Hematopoietic multipotent progenitor cell treated with erythropoietin and hydrocortisone succinate and interleukin-3 and kit ligand, for 4 days (in vitro differentiated cells): ENCODE results near the gene GJC1.
A peak's percentile ranks its signal among the peaks of the same experiment; 100 is the strongest.

Source experiments
- DNase-seq: peaks from one replicate; pipeline ENCODE4 v3.0.0-alpha.2; 2015

The GJC1 gene

DNA sequence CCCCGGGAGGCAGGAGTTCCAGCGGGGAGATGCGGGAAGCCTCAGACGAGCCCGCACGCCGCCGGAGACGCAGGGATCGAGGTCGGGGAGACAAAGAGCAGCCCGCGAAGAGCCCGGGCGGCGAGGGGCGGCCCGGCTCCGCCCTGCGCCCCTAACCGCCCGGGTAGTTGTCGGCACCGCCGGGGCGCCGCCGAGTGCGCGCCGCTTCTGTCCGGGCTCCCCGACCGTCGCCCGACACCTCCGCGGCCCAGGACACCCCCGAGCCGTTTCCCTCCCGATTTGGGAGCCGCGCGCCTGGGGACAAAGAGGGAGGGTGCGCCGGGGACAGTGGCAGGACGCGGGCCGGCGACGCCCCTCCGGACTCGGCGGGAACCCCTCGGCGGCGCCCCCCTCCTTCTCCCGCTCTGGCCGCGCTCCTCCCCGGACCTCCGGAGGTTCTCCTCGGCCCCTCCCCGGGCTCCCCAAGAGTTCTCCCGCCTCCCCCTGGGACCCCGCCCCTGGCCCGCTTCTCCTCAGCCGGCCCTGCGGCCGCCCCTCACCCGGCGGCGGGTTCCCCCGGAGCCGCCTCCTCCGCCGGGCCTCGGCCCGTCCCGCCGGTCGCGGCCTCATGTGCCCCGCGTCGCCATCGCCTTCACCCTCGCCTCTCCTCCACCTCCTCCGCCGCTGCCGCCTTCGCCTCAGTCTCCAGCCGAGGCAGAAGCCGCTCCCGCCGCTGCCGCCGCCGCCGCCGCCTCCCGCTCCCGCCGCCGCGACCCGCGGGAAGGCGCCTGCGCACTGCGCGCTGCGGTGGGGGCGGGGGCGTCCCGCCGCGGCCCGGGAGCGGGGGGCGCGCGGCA, at the start of gene GJC1:
Gene GJC1, minus strand, starts transcription at position 765 of the 836 bp plus-strand sequence. CDS start 24,470 bp downstream, outside the sequence.
- peak; percentile 30 for DNase-seq

- DNase-seq, result no peak
Measured at GRCh38 chr17:44879376-44879775, 49.3 kb upstream of the GJC1 start.

DNA sequence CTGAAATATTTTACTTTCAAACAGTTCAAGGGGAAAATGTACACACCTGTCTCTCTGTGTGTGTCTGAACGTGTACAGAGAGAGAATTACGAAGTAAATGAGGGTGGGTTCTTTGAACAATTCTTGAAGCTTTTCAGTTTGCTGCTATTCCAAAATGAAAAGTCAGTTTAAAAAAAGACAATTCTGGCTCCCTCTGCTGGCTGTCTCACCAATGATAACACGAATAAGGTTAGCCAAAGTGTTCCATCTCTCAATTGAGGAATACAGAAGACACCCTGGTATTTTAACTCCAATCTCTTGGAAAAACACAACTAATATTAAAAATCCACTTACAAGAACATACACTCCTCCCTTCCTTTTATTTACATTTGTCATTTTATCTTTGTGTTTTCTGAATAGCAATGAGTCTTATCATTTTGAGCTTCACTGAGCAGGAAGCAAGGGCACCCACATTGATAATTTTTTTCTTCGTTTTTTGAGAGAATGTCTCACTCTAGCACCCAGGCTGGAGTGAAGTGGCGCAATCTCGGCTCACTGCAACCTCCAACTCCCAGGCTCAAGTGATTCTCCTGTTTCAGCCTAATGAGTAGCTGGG, 48.6 kb upstream of the GJC1 start:
- DNase-seq, result peak; percentile 67

GRCh38 chr17:44877121-44877520, 47.0 kb upstream of the GJC1 start:
- no peak for DNase-seq

DNA sequence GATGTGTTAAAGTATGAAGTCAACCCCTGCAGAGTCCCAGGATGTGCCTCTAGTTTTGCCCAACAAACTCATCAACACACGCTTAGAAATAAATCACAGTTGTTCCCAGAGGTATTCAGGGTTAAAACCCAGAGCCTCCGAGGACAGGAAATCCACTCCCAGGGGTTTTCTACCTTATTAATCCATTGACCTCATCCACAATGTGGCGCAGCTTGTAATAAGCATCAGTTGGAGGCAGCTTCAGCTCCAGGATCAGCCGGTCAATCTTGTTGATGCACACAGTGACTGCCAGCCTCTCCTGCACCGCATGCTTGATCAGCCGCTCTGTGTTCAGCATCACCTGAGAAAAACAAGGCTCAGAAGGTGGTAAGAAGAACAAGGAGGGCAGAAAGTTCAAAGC, 45.7 kb upstream of the GJC1 start:
- no peak for DNase-seq

- no peak for DNase-seq
Measured at GRCh38 chr17:44872131-44872768, 42.2 kb upstream of the GJC1 start.

DNA sequence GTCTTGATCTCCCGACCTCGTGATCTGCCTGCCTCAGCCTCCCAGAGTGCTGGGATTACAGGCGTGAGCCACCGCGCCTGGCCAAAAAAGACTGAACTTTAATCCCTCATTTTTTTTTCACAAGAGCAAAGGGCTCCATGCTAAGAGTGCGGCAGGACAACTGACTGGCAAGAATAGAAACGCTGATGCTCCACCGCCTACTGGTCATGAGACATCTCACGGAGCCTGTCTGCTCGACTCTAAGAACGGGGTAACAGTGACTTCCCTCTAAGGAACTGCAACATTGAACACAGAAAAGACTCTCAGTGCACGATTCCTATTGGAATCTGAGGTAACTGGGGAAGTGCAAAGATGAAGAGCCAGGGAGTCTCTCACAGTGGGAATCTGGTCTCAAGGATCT, 41.5 kb upstream of the GJC1 start:
- no peak for DNase-seq

DNA sequence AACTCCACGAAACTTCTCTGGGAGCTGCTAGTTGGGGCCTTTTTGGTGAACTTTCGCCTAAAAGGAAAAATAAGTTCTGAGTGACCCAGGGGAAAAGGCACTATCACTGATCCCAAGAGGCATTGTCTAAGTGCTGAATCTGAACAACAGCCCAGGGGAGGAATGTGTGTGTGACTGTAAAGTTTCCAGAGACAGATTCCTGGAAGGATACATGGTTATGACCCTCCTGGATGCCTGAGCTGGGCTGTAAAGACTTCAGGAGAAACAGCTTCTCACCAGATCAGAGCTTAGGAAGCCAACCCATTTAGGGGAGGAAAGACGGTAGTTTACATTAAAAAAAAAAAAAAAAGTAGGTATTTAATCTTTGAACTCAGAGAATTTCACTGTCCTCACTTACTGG, 37.8 kb upstream of the GJC1 start:
- DNase-seq, result no peak

GRCh38 chr17:44865931-44866330, 35.8 kb upstream of the GJC1 start:
- no peak for DNase-seq

GRCh38 chr17:44865231-44865660, 35.2 kb upstream of the GJC1 start:
- peak; percentile 87 for DNase-seq

DNA sequence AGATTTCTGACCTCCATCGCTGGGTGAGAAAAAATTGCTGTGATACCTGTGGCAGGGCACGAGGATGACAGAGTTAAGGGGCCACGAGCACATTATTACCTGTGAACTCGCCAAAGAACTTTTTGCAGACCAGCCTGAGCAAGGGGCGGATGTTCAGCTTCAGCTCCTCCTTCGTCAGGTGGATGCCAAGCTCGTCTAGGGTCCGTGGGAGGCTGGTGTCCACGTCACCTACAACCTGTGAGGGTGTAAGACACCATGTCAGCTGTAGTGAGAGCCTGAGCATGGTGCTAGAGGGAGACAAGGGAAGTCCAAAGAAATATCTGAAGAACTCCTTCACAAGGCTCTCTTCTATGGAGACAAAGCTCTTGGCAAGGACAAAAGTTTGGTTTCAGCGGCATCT, 34.7 kb upstream of the GJC1 start:
- no peak for DNase-seq

DNA sequence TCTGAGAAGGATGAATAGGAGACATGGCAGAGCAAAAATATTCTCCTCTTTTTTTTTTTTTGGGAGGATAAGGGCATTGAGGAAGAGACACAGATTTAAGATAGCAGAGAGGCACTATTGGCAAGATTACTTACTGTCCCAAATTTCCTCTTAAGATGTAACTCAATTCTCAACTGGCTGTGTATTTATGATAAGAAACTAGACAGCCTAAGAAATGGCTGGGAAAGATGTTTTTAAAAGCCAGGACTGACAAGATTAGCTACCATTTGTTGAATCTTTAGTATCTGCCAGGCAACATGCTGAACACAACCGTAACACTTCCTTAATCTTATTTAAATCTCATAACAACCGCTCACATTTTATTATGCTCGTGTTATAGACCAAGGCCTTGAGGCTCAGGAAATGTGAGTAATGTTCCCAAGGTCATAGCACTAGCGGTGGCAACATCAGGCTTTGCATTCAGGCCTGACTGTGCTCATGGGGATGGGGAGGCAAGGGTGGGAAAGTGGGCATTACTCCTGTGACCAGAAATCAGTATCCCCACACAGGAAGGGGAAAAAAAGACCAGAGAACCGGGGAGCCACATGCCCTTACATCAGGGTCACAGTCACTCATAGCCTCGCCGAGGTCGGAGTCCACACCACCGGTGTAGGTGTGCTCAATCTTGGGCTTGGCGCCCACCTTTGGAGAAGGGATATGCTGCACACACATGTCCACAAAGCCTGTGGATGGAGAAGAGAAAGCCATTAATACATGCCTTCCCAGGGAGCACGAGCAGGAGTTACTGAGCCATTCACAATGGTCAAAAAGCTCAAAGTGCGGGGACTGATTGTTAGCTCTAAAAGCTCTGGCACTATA, 33.2 kb upstream of the GJC1 start:
- DNase-seq, result no peak

- DNase-seq, result no peak
Measured at GRCh38 chr17:44862278-44862914, 32.3 kb upstream of the GJC1 start.

DNA sequence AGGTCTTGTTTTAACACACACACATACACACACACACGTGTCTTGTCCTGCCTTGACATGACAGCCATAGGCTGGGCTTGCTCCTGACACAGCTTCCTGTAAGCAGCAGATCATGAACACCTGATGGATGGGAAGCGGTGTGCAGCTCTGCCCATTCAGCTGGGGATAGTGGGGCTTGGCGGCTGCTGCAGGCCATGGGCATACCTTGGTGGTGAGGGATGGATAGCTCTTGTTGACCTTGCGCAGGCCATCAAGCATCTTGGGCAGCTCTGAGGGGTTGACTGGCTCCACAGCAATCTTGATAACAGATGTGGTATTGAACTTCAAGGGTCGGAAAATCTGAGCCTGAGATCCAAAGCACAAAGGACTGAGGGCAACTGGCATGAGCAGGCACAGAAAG, 29.6 kb upstream of the GJC1 start:
- DNase-seq, result no peak

DNA sequence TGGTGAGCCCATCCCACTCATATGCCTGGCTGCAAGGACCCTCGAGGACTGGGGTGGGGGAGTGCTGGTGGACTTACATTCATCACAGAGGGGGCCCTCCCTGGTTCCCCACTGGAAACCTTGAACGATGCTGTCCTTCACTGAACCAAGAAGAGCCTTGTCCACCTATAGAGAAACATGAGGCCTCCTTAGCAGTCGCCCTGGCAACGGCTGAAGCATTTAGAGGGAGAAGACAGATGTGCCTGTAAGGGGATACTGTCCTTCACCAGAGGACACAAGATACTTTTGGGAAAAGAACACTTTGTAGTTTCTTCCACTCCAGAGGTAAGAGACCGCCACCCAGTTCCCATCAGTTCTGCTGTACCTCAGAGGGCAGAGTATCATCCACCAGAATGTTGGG, 24.1 kb upstream of the GJC1 start:
- DNase-seq, result no peak

DNA sequence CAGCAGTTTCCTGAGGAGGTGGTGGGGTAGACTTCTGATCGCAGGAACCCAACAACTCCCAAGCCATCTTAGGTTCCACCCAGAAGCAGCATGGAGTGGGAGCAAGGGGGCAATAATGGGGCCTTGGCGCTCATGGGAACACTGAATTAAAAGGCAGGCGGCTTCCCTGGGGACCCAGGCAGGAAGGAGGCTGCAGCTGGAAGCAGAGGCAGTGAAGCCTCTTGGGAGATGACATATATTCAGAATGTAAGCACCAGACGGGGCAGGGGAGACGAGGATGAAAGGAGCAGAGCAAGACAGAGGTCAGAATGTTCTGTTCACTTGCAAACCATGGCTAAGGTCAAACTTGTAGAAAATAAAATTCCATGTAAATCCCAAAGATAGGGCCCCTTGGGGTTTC, 20.5 kb upstream of the GJC1 start:
- no peak for DNase-seq

DNA sequence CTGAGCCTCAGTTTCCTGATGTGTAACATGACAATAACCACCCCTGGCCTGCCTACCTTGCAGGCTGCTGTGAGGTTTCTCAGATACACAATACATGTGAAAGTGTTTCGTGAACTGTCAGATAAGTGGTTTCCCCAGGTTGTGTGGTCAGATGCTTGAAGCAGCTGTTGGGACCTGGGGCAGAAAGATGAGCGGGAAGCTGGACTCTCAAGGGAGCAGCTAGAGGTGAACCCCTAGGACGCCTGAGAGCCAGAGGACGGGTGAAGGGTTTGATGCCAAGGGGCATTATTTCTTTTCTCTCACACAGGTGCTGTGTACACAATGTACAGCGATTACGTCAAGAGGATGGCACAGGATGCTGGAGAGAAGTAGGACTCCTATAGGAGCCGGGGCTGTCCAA, 19.9 kb upstream of the GJC1 start:
- DNase-seq, result no peak

DNA sequence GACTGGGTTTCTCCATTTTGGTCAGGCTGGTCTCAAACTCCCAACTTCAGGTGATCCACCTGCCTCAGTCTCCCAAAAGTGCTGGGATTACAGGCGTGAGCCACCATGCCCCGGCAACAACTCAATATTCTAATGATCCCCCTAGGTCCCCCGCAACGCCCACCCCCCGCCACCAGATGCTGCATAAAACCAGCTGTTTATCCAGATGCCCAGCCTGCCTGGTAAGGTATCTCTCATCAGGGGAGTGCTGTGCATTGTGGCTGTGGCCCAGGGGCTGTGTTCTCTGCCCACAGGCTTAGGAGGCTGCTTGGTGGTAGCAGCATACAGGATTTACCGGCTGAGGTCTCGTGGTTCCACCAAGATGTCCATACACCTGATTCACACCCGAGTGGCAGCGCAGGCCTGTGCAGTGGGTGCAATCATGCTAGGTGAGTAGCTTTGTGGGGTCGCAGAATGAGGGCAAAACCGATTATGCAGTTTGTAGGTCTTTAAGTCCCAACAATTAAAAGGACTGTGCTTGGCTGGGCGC, 18.9 kb upstream of the GJC1 start:
- DNase-seq, result no peak

GRCh38 chr17:44848257-44848795, 18.2 kb upstream of the GJC1 start:
- DNase-seq, result no peak

- DNase-seq, result no peak
Measured at GRCh38 chr17:44847586-44847985, 17.5 kb upstream of the GJC1 start, which contains the start of gene HIGD1B. Gene HIGD1B, plus strand, starts transcription at chr17:44847883. Its CDS starts 270 bp downstream, at chr17:44848153.

GRCh38 chr17:44846206-44846605, 16.1 kb upstream of the GJC1 start:
- no peak for DNase-seq

GRCh38 chr17:44844390-44844830, 14.3 kb upstream of the GJC1 start:
- DNase-seq, result no peak
